Astrocyte (in vitro differentiated cells and primary cell): ENCODE results near the gene CDH18. TPM values are rescaled to one million over a fixed set of nuclear protein-coding genes. Genes with fewer than 3 reads are reported as not detected.

Experiments
- DNase-seq: peaks from one replicate; pipeline ENCODE4 v3.0.0-alpha.2; 2010; ENCODE audit warnings: low read depth
- FAIRE-seq: peaks from 2 replicates; lab custom pipeline; 2011; peaks lifted over from hg19 to GRCh38; lab: Jason Lieb, UNC
- H2AFZ ChIP-seq: 2 replicates; pipeline ENCODE4 v1.6.0; 2012; ENCODE audit warnings: low read depth, low read length, inconsistent platforms
- H3K27ac ChIP-seq: 2 replicates; pipeline ENCODE4 v1.5.1; 2011; ENCODE audit warnings: low read depth, low read length, inconsistent platforms
- H3K27me3 ChIP-seq: 2 replicates; pipeline ENCODE4 v1.6.0; 2011; ENCODE audit warnings: low read length, inconsistent platforms; ENCODE audit not compliant: insufficient read depth
- H3K36me3 ChIP-seq: 2 replicates; pipeline ENCODE4 v1.5.1; 2011; ENCODE audit warnings: low read length, inconsistent platforms; ENCODE audit not compliant: insufficient read depth
- H3K4me1 ChIP-seq: 2 replicates; pipeline ENCODE4 v1.5.1; 2011; ENCODE audit warnings: low read length, inconsistent platforms; ENCODE audit not compliant: insufficient read depth
- H3K4me2 ChIP-seq: 2 replicates; pipeline ENCODE4 v1.6.0; 2012; ENCODE audit warnings: low read length, inconsistent platforms
- H3K4me3 ChIP-seq: 2 replicates; pipeline ENCODE4 v1.5.1; 2011; ENCODE audit warnings: low read depth, mild to moderate bottlenecking, low read length, inconsistent platforms; ENCODE audit not compliant: insufficient read depth
- H3K79me2 ChIP-seq: 2 replicates; pipeline ENCODE4 v1.6.0; 2012; ENCODE audit warnings: mild to moderate bottlenecking, low read length, inconsistent platforms; ENCODE audit not compliant: insufficient read depth
- H3K9ac ChIP-seq: 2 replicates; pipeline ENCODE4 v1.6.0; 2012; ENCODE audit warnings: mild to moderate bottlenecking, low read length, inconsistent platforms
- H3K9me3 ChIP-seq: 2 replicates; pipeline ENCODE4 v1.5.1; 2012; ENCODE audit warnings: low read depth, mild to moderate bottlenecking, low read length, inconsistent platforms; ENCODE audit not compliant: insufficient read depth
- H4K20me1 ChIP-seq: 2 replicates; pipeline ENCODE4 v1.6.0; 2012; ENCODE audit warnings: low read length, inconsistent platforms; ENCODE audit not compliant: insufficient read depth
- H3K27ac Mint-ChIP-seq: one replicate; pipeline ENCODE4 v1.8.0; 2021; ENCODE audit warnings: mild to moderate bottlenecking, mixed read lengths; ENCODE audit not compliant: unreplicated experiment
- H3K27me3 Mint-ChIP-seq: one replicate; pipeline ENCODE4 v1.8.0; 2021; ENCODE audit warnings: low read depth, mixed read lengths; ENCODE audit not compliant: unreplicated experiment
- H3K36me3 Mint-ChIP-seq: one replicate; pipeline ENCODE4 v1.8.0; 2021; ENCODE audit warnings: low read depth, mixed read lengths; ENCODE audit not compliant: unreplicated experiment
- H3K4me1 Mint-ChIP-seq: one replicate; pipeline ENCODE4 v1.8.0; 2021; ENCODE audit warnings: low read depth, mixed read lengths; ENCODE audit not compliant: unreplicated experiment
- H3K4me3 Mint-ChIP-seq: one replicate; pipeline ENCODE4 v1.8.0; 2021; ENCODE audit warnings: mild to moderate bottlenecking, moderate library complexity, mixed read lengths; ENCODE audit not compliant: unreplicated experiment
- H3K9me3 Mint-ChIP-seq: one replicate; pipeline ENCODE4 v1.8.0; 2021; ENCODE audit warnings: mild to moderate bottlenecking, mixed read lengths; ENCODE audit not compliant: unreplicated experiment
- CTCF ChIP-seq: IDR thresholded peaks from 2 replicates; pipeline ENCODE4 v1.5.1; 2011; ENCODE audit warnings: low read depth, mild to moderate bottlenecking, inconsistent platforms, low read length, moderate library complexity; ENCODE audit not compliant: insufficient read depth
- EZH2 ChIP-seq: IDR thresholded peaks from 2 replicates; pipeline ENCODE4 v1.6.1; 2012; ENCODE audit warnings: mild to moderate bottlenecking, low read length, inconsistent platforms; ENCODE audit not compliant: insufficient read depth
- total RNA-seq: library from RNA; stranded (reverse); gene quantifications from 2 replicates; pipeline ENCODE4 v1.2.1, GENCODE V29; 2021

The CDH18 gene
- total RNA-seq, 1 donor from 2014 or later = not detected

GRCh38 chr5:19694949-19695611 is 292.9 kb downstream of the CDH18 start:
- Histone ChIP-seq H3K4me3 (no peak overlapping the region), H3K27me3 (no peaks in the 10 kb centered on the region), H4K20me1 (no peaks in the 10 kb centered on the region), H3K9ac (no peak overlapping the region), H3K9me3 (no peaks in the 10 kb centered on the region), H3K79me2 (no peaks in the 10 kb centered on the region), H3K27ac (no peak overlapping the region), H3K36me3 (no peaks in the 10 kb centered on the region), H2AFZ (no peak overlapping the region), H3K4me1 (no peaks in the 10 kb centered on the region), H3K4me2 (no peak overlapping the region)
- FAIRE-seq (no peak), DNase-seq (no peak)
- Mint-ChIP-seq H3K4me3 (no peak overlapping the region), H3K4me1 (no peaks in the 10 kb centered on the region), H3K27ac (no peak overlapping the region), H3K36me3 (no peaks in the 10 kb centered on the region), H3K9me3 (no peaks in the 10 kb centered on the region), H3K27me3 (no peaks in the 10 kb centered on the region)
- no peak for TF ChIP-seq EZH2
- TF ChIP-seq CTCF = no peak

DNA sequence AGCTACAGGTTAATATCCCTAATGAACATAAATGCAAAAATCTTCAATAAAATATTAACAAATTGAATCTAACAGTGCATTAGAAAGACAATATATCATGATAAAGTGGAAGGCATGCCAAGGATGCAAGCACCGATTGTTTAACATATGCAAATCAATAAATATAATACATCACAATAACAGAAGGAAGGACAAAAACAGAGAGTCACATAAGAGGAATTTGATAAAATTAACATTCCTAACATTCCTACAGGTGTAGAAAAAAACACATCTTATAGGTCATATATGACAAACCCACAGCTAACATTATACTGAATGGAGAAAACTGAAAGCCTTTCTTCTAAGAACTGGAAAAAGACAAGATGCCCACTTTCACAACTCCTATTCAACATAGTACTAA is 297.0 kb downstream of the CDH18 start:
- Mint-ChIP-seq H3K27me3 (no peaks in the 10 kb centered on the region), H3K9me3 (no peaks in the 10 kb centered on the region), H3K27ac (no peak overlapping the region), H3K4me3 (no peak overlapping the region), H3K4me1 (no peaks in the 10 kb centered on the region), H3K36me3 (no peaks in the 10 kb centered on the region)
- Histone ChIP-seq H3K36me3 (no peaks in the 10 kb centered on the region), H4K20me1 (no peaks in the 10 kb centered on the region), H3K27me3 (no peaks in the 10 kb centered on the region), H3K4me2 (no peak overlapping the region), H3K4me3 (no peak overlapping the region), H3K9me3 (no peaks in the 10 kb centered on the region), H3K79me2 (no peaks in the 10 kb centered on the region), H2AFZ (no peak overlapping the region), H3K9ac (no peak overlapping the region), H3K27ac (no peak overlapping the region), H3K4me1 (no peaks in the 10 kb centered on the region)
- DNase-seq (no peak), FAIRE-seq (no peak)
- TF ChIP-seq CTCF (no peak), EZH2 (no peak)

DNA sequence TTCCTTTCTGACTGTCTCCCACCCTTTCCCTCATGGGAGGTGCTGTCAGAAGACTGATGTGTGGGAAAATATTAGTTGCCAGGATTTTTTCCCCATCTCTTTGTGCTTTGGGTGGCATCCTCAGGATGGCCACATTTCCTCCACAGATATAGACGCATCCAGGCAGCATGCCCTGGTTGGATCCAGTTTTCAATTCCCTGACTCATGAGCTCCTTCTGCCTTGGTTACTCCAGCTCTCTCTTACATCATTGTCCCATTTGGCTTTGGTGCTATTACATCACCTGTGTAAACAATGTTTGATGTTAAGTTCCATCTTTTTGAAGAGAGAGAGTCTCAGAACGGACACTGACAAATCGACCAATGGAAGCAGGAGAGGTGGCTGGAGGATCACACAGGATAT is 302.5 kb downstream of the CDH18 start:
- Histone ChIP-seq H3K27ac (no peak overlapping the region), H3K79me2 (no peaks in the 10 kb centered on the region), H3K9me3 (peaks cover 4% of the 10 kb centered on the region), H3K4me1 (no peaks in the 10 kb centered on the region), H2AFZ (no peak overlapping the region), H3K27me3 (no peaks in the 10 kb centered on the region), H4K20me1 (no peaks in the 10 kb centered on the region), H3K36me3 (no peaks in the 10 kb centered on the region), H3K4me2 (no peak overlapping the region), H3K9ac (no peak overlapping the region), H3K4me3 (no peak overlapping the region)
- Mint-ChIP-seq H3K4me1 (no peaks in the 10 kb centered on the region), H3K27ac (no peak overlapping the region), H3K27me3 (no peaks in the 10 kb centered on the region), H3K36me3 (no peaks in the 10 kb centered on the region), H3K9me3 (no peaks in the 10 kb centered on the region), H3K4me3 (no peak overlapping the region)
- FAIRE-seq (no peak), DNase-seq (no peak)
- TF ChIP-seq CTCF (no peak), EZH2 (no peak)
